HepG2 (cell line): ENCODE measurements around the gene NSUN5. TPM values are rescaled to one million over a fixed set of nuclear protein-coding genes. Genes with fewer than 3 reads are reported as not detected.

Experiments used
- BRCA1 ChIP-seq: sonication (generic); formaldehyde crosslinking; IDR thresholded peaks from 2 replicates; pipeline ENCODE4 v1.4.0; 2020; ENCODE audit warnings: missing genetic modification reagents
- E2F2 ChIP-seq: sonication (generic); formaldehyde crosslinking; IDR thresholded peaks from 2 replicates; pipeline ENCODE4 v1.4.0; 2020; ENCODE audit warnings: missing genetic modification reagents, borderline replicate concordance
- HIC2 ChIP-seq: sonication (generic); formaldehyde crosslinking; IDR thresholded peaks from 2 replicates; pipeline ENCODE4 v1.9.0; 2022; ENCODE audit warnings: low read depth, missing genetic modification reagents
- IKZF5 ChIP-seq: IDR thresholded peaks from 2 replicates; pipeline ENCODE4 v1.6.1; 2018; ENCODE audit warnings: missing genetic modification reagents, mild to moderate bottlenecking, missing compliant biosample characterization
- NAIF1 ChIP-seq: sonication (generic); formaldehyde crosslinking; IDR thresholded peaks from 2 replicates; pipeline ENCODE4 v1.5.0; 2020; ENCODE audit warnings: mild to moderate bottlenecking, missing genetic modification reagents, borderline replicate concordance
- TFAP4 ChIP-seq: sonication (generic); IDR thresholded peaks from 2 replicates; pipeline ENCODE4 v1.6.1; 2016; ENCODE audit warnings: low read depth, borderline replicate concordance
- ZBTB40 ChIP-seq, 2 experiments: fragments of 450-650 bp in 1 of 2; sonication (generic) in 1 of 2; formaldehyde crosslinking in 1 of 2; IDR thresholded peaks; 2 replicates each; pipeline versions ENCODE4 v1.6.1 to v1.8.0; 2016 to 2022; ENCODE audit warnings: antibody characterized with exemption in 1 of 2, mild to moderate bottlenecking in 1 of 2, missing genetic modification reagents in 1 of 2
- ZNF557 ChIP-seq: sonication (generic); formaldehyde crosslinking; IDR thresholded peaks from 2 replicates; pipeline ENCODE4 v1.4.0; 2020; ENCODE audit warnings: missing genetic modification reagents
- ZNF605 ChIP-seq: sonication (generic); formaldehyde crosslinking; IDR thresholded peaks from 2 replicates; pipeline ENCODE4 v1.8.0; 2022; ENCODE audit warnings: mild to moderate bottlenecking, missing genetic modification reagents
- polyA plus RNA-seq, 8 experiments: library from polyadenylated mRNA; depleted of rRNA in 3 of 8; stranded (reverse) in 7 of 8; unstranded in 1 of 8; fragments of >200 nt; fragmentation: Illumina TruSeq in 4 of 8; extraction: Trizol in 4 of 8; gene quantifications; 2 replicates each; pipeline versions ENCODE4 v1.2.1 to v1.2.3, GENCODE V29; 2011 to 2016; ENCODE audit warnings: low read depth in 4 of 8, missing spikeins in 1 of 8, mixed read lengths in 1 of 8; ENCODE audit not compliant: insufficient read depth in 1 of 8
- total RNA-seq, 5 experiments: library from RNA; depleted of rRNA; stranded (reverse); fragments of >200 nt; fragmentation: Illumina TruSeq; extraction: Trizol; gene quantifications; 2 replicates each; pipeline ENCODE4 v1.2.3, GENCODE V29; 2016; ENCODE audit warnings: low read depth in 1 of 5
- TF ChIP-seq, protein P1 (sequence below): IDR thresholded peaks from 2 replicates; pipeline ENCODE4 v1.6.1; 2016; ENCODE audit warnings: missing compliant biosample characterization, missing genetic modification reagents, borderline replicate concordance

NSUN5 gene
- total and polyA plus RNA-seq, 2 of the 13 experiments (the other 11 are each of a cell fraction or from before 2014, with no cell fraction given), result 19.9 to 35.8 TPM

DNA sequence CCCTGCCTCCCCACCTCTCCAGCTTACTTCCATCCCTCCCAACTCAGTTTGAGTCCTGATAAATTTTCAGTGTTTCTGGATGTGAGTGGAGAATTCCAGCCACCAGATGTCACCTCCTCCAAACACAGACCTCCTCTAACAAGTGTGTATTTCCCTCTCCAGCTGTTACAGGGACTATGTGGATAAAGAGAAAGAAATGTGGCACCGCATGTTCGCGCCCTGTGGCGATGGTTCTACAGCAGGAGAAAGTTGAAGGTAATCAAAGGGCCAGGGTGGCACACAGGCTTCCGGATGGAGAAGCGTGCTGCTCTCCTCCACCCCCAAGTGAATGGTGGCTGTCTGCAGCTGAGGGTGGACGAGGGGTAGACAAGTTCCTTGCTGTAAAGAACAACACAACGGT, 34.0 kb upstream of the NSUN5 start (continued):
- no peak for TF ChIP-seq ZBTB40 (IDR thresholded peaks at IDR 0.05)
- peak; percentile 49; the same call in 1 of the 2 replicates for TF ChIP-seq ZBTB40 (CRISPR knock-in tag; IDR thresholded peaks at IDR 0.05)
- TF ChIP-seq ZNF557, result 0 out of 2 replicates have a peak, but pooled peaks have one; percentile 44
- 0 out of 2 replicates have a peak, but pooled peaks have one; percentile 31 for TF ChIP-seq NAIF1 (CRISPR knock-in tag)
- peak; percentile 67 for TF ChIP-seq ZNF605
- TF ChIP-seq, protein P1, sequence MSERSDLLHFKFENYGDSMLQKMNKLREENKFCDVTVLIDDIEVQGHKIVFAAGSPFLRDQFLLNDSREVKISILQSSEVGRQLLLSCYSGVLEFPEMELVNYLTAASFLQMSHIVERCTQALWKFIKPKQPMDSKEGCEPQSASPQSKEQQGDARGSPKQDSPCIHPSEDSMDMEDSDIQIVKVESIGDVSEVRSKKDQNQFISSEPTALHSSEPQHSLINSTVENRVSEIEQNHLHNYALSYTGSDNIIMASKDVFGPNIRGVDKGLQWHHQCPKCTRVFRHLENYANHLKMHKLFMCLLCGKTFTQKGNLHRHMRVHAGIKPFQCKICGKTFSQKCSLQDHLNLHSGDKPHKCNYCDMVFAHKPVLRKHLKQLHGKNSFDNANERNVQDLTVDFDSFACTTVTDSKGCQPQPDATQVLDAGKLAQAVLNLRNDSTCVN, result no peak
- no peak for TF ChIP-seq HIC2
- TF ChIP-seq BRCA1 (CRISPR knock-in tag), result peak; percentile 47; the same call in 1 of the 2 replicates
- TF ChIP-seq TFAP4, result peak; percentile 90; the same call in 1 of the 2 replicates
- peak; percentile 55; the same call in 1 of the 2 replicates for TF ChIP-seq IKZF5 (CRISPR knock-in tag)
- 0 out of 2 replicates have a peak, but pooled peaks have one; percentile 28 for TF ChIP-seq E2F2 (CRISPR knock-in tag)
